Nucleus accumbens (tissue), 56 donors: Measurements from ENCODE around the gene CD8A.
"Not testable (repeated sequence)": the region's sequence is repeated elsewhere in the genome, so short reads cannot be mapped to it uniquely, and the experiment has no call there.

ENCODE experiments used
- DNase-seq, 56 donors: peaks; one replicate each; lab custom pipeline; 2025; lab: John Stamatoyannopoulos, UW

The CD8A gene

GRCh38 chr2:86790676-86791572 lies at the start of gene CD8A:
Gene CD8A, minus strand, starts transcription at chr2:86790913. Its CDS starts 88 bp downstream, at chr2:86790825.
- no peak for DNase-seq

DNA sequence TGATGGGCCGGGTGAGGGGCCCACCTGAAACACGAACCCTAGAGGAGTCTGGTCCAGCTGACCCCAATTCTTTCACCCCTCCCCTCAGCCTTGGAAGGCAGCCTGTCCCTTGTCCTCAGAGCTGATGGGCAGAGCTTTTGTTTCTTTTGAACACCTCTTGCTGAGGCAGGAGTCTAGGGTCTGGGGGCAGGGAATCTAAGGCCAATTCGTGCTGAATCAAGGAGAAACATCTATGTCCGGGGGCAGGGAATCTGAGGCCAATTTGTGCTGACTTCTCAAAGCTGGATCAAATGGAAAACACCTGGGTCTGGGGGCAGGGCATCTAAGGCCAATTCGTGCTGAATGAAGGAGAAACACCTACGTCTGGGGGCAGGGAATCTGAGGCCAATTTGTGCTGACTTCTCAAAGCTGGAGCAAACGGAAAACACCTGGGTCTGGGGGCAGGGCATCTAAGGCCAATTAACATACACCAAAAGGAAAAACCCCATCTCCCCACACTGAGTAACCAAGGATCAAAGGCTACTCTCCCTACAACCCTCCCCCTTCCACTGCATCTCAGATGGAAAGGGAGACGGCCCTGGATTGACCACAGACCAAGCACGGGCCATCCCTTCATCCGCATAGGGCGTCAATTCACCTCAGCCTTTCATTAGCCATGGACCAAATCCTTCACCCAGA lies 49.3 kb upstream of the CD8A start:
- DNase-seq: not testable (repeated sequence)

DNA sequence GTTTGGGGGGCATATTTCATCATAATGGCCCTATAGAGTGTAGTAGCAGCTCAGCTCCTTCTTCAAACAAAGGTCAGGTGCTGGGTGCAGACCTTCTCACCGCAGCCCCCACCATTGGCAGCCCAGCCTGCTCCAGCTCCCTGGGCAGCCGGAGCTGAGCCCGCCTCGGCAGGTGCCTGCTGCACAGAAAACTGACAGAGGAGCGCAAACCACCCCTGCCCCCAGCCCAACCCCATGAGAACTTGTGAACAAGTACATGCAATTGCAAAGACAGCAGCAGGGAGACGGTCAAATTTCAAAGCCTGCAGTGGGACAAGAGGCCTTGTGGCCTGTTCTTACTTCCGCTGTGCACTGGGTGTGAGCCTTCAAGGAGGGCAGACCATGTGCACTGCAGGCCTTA lies 48.7 kb upstream of the CD8A start:
- DNase-seq: not testable (repeated sequence)

DNA sequence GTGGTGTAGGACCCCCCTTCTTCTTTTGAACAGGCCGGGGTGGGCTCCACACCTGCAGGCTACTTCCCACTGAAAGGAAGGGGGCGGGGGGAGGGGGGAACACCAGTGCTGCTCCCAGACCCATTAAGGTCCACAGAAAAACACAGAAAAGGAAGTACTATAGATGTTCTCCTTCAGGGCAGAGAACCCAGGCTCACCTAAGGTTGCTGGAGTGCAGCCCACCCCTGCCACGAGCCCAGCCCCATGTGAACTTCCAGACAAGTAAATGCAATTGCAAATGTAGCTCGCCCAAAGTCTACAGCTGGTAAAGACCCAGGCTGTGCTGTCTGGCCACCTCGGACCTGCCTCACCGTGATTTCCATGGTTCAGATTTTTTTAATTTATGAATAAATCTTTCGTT lies 47.0 kb upstream of the CD8A start:
- DNase-seq: not testable (repeated sequence)

- peak in 33 of 56 donors; percentile 0 to 81 (median 29) for DNase-seq
These were observed 46.4 kb upstream of the CD8A start for GRCh38 chr2:86836915-86837695.

- not testable (repeated sequence) for DNase-seq
These were observed 44.8 kb upstream of the CD8A start for GRCh38 chr2:86835548-86835889.

GRCh38 chr2:86833315-86833714 lies 42.6 kb upstream of the CD8A start:
- DNase-seq: no peak

DNA sequence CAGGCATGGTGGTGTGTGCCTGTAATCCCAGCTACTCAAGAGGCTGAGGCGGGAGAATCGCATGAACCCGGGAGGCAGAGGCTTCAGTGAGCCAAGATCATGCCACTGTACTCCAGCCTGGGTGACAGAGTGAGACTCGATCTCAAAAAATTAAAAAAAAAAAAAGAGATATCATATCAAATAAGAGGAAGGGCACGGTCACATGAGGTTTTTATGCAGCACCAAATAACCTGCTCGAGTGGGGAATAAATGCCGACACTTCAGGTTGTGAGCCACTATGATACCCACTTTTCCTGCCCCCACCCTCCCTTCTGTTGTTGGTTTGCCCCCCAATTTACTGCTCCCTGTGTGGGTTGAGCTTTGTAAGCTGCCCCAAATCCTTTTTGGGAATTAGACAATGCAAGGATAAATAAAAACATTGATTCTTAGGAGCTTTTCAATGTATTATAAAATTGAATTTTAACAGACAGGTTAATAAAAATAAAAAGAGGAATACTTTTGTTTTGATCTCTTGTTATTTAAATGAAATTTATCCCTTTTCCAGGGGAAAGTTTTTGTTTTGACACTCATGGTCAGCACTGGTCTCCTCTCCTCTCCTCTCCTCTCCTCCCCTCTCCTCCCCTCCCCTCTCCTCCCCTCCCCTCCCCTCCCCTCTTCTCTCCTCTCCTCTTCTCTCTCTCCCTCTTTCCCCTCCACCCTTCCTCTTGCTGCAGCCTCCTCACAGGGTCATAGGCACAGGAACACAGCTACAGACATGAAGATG lies 41.8 kb upstream of the CD8A start:
- no peak for DNase-seq

GRCh38 chr2:86831537-86831936 lies 40.8 kb upstream of the CD8A start:
- DNase-seq: no peak

GRCh38 chr2:86826951-86827350 lies 36.2 kb upstream of the CD8A start:
- DNase-seq: no peak

DNA sequence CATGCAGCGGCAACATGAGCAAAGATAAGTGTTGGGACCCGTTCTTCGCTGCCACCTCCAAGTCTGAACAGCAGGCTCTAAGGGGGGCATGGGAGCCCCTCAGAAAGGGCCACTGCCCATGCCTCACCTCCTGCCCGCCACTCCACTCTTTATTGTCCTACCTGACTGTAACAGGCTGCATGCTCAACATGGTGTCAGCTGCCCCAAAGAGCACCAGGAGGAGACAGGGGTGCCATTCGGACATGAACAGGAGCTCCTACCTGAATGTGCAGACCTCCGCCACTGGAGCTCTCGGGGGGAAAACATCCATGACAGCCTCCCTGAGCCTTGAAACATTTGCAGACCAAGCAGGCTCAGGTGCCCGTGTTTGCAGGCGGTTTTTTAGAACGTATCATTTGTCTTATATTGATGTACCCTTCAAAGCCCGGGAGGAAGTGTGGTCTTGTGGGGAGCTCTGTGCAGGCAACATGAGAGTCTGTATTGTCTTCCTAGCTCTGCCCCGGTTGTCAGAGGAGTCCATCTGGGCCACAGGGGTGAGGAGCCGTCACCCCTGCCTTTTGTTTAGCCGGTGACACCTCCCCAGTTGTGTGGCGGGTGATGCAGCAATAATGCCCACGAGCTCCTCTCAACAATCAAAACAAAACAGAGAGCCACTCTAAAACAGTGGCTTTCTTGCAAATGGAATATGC lies 35.1 kb upstream of the CD8A start:
- DNase-seq: no peak

GRCh38 chr2:86825036-86825692 lies 34.5 kb upstream of the CD8A start:
- DNase-seq: no peak

- no peak for DNase-seq
These were observed 32.1 kb upstream of the CD8A start for GRCh38 chr2:86822668-86823345.

DNA sequence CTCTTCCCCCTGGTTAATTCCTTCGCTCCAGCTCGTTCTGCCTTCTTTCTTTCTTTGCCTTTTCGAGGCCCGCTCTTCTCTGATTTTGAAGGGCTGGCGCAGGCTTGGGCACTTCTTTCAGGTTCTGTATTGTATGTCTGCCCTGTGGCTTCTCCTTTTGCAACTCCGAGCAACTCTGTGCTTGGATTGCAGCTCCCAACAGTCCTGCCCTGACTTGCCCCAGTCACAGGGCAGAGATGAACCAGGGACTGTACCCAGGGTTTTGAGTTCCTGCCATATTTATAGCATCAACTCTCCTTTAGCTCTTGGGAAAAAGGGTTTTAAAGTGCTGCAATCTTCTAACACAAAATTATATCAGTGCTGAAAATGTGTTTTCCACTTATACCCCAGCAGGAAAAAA lies 31.1 kb upstream of the CD8A start:
- no peak for DNase-seq

GRCh38 chr2:86821306-86821705 lies 30.6 kb upstream of the CD8A start:
- no peak for DNase-seq

DNA sequence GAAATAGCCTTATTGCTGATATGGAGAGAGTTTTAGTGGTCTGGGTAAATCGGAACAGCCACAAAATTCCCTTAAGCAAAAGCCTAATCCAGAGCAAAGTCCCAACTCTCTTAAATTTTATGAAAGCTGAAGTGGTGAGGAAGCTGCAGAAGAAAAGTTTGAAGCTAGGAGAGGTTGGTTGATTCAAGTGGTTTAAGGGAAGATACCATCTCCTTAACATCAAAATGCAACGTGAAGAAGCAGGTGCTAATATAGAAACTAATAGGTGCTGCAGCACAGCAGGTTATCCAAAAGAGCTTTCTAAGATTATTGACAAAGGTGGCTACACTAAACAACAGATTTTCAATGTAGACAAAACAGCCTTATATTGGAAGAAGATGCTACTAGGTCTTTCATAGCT lies 28.2 kb upstream of the CD8A start:
- DNase-seq: no peak

DNA sequence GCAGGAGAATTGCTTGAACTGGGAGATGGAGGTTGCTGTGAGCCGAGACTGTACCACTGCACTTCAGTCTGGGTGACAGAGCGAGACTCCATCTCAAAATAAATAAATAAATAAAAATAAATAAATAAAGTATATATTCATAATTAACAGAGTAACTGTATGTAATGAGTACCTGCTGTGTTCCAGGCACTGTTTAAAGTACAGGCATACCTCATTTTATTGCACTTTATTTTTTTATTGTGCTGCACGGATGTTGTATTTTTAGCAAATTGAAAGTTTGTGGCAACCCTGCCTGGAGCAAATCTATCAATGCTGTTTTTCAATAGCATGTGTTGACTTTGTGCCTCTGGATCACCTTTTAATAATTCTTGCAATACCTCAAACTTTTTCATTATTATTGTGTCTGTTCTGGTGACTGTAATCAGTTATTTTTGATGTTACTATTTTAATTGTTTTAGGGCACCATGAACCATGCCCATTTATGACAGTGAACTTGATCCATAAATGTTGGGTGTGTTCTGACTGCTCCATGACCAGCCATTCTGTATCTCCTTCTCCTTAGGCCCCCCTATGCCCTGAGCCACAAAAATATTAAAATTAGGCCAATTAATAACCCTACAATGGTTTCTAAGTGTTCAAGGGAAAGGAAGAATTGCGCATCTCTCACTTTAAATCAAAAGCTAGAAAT lies 27.5 kb upstream of the CD8A start:
- DNase-seq: no peak

DNA sequence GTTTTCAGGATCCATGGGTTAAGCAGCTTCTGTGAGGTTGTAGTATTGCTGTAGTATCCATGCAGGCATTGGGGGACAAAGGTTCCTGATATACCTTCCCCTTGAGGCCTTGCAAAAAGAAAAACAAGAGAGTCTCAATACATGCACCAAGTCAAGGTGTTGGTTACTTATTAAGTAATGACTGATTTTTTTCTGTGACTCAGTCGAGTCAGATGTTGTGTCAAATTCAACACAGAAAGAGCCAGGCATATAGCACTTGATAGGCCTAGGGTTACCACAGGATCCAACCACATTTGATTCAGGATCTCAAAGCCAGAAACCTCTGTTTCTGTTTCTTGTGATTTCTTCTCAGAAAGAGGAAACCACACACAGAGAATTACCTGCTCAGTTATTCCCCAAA lies 24.9 kb upstream of the CD8A start:
- no peak for DNase-seq
